C1 segment of cervical spinal cord (tissue), 14 donors: ENCODE data around the gene LINC00237.

ENCODE experiments used
- DNase-seq, 14 donors: peaks; one replicate each; lab custom pipeline; 2025; lab: John Stamatoyannopoulos, UW

Gene LINC00237

DNA sequence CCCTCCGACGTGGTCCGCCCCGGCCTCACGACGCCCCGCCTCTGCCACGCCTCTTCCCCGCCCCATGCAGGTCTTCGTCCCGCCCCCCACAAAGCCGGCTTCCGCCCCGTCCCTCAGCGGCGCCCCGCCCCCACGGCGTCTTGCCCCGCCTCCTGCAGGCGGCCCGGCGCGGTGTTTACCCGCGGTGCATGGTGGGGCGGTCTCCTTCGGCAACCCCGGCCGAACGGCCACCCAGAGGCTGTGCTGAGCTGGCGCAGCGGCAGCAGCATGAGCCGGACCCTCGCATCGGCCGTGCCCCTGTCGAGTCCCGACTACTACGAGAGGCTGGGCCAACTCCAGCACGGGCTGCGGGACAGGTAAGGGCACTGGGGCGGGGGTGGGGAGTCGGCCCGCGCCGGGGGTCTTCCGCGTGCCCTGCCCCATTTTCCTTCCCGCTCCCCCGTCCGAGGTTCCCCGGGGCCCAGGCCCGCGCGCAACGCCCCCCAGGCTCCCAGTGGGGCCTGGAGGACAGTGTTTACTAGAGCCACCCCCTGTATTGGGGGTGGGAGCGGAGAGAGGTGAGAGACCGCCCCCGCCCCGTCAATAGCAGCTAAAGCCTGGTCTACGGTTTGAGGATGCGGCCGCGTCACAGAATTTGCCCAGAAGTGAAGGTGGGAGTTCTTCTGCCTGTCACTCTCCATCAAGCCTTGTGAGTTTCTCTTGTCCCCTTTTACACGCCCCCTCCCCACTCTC is 19.9 kb upstream of the LINC00237 start, which contains the start of gene KIZ:
TSS of gene KIZ (plus strand) at position 234 of the 732 bp plus-strand sequence. CDS start at position 268, 34 bp downstream.
- peak; percentile 64 to 96 (median 93) for DNase-seq

GRCh38 chr20:21125072-21125848 is 19.1 kb upstream of the LINC00237 start:
- peak in 5 of 14 donors; percentile 51 to 84 (median 62) for DNase-seq

GRCh38 chr20:21124190-21124589 is 18.0 kb upstream of the LINC00237 start:
- no peak for DNase-seq

GRCh38 chr20:21118782-21119181 is 12.6 kb upstream of the LINC00237 start:
- DNase-seq = no peak

- DNase-seq = no peak
Observed at GRCh38 chr20:21118138-21118537, 12.0 kb upstream of the LINC00237 start.

DNA sequence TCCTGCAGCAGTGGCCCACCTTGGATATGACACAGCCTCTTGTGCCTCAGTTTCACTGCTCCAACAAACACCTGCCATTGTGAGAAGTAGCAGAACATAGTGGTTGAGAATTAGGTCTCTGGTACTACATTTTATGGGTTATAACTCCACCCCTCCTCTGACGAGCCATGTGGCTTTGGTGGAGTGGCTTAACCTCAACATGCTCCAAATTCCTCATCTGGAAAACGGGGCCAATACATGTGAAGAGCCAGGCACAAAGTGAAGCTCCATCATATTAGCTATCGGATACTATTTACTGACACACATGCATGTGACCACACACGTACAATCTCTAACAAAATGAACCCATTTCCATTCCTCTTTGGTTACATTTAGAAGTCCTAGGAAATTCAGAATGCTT is 11.4 kb upstream of the LINC00237 start:
- no peak for DNase-seq

DNA sequence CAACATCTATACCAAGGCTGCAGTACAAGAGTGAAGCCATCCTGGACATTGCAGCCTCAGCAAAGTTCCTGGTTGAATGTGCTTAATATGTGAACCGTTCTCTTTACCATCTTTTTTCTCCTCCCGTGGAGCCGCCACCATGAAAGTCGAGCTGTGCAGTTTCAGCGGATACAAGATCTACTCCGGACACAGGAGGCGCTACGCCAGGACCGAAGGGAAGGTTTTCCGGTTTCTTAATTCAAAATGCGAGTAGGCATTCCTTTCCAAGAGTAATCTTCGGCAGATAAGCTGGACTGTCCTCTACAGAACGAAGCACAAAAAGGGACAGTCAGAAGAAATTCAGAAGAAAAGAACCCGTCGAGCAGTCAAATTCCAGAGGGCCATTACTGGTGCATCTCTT is 8.4 kb upstream of the LINC00237 start:
- DNase-seq = no peak

- no peak for DNase-seq
Observed at GRCh38 chr20:21113697-21114096, 7.5 kb upstream of the LINC00237 start.

- DNase-seq = no peak
Observed at GRCh38 chr20:21111416-21111815, 5.3 kb upstream of the LINC00237 start.

- no peak for DNase-seq
Observed at GRCh38 chr20:21110811-21111210, 4.7 kb upstream of the LINC00237 start.

DNA sequence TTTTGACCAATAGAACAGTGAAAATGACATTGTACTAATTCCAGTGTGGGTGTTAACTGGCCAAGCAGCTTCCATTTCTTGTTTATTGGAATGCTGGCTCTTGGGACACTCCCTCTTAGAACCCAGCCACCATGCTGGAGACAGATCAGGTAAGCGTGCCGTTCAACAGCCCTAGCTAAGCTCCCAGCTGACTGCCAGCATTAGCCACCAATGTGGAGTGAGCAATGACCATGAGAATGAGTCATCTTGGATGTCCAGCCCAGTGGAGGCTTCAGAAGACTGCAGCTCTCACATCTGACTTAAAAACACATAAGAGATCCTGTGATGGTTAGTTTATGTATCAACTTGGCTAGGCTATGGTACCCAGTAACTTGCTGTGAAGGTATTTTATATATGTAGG is 3.0 kb upstream of the LINC00237 start:
- no peak for DNase-seq

GRCh38 chr20:21105429-21106170 is 558 bp downstream of the LINC00237 start:
- no peak for DNase-seq

- no peak for DNase-seq
Observed at GRCh38 chr20:21104921-21105320, 1.2 kb downstream of the LINC00237 start.

DNA sequence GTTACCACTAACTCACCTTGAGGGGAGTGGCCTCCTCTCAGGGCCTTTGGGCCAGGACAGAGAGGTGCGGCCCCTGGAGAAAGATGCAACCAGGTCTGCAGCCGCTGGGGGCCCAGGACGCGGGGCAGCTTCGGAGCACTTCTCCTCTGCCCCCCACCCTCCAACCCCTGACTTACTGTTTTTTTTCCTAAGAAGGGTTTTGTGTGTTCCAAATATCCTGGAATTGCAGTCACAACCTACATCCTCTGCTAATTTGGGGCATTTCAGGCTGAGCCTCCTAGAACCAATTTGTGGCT is 1.7 kb downstream of the LINC00237 start:
- no peak for DNase-seq

- DNase-seq = no peak
Observed at GRCh38 chr20:21103582-21104465, 2.3 kb downstream of the LINC00237 start.

DNA sequence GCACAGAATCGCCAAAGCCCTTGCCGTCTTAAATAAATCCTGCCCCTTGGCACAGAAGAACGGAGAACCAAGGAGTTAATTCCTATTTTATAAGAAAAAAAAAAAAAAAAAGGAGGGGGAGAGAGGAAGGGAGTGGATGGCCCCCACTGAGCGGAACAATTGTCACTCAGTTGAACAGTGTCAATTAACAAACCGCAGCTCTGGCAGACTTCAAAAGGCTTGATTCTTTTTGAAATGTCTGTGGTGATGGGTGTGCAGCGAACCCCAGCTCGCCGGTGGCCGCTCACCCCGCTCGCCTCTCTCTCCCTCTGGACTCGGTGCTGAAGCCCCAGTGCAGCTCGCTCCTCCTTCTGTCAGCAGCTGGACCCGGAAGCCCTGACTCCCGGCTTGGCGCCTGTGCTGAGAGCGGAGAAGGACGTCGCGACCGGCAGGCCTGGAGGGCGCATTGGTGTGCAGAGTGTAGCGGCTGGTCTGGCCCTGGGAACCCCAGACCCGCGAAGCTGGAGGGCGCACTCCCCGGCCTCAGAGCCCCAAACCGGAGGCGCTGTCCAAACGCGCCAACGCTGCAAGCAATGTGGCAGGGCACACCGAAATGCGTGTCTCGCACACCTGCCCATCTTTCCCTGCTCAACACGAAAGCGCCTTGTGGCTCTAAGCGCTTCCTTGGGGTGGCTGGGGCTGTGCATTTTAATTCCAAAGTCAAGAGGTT is 3.4 kb downstream of the LINC00237 start:
- DNase-seq = peak in 11 of 14 donors; percentile 25 to 64 (median 47)

DNA sequence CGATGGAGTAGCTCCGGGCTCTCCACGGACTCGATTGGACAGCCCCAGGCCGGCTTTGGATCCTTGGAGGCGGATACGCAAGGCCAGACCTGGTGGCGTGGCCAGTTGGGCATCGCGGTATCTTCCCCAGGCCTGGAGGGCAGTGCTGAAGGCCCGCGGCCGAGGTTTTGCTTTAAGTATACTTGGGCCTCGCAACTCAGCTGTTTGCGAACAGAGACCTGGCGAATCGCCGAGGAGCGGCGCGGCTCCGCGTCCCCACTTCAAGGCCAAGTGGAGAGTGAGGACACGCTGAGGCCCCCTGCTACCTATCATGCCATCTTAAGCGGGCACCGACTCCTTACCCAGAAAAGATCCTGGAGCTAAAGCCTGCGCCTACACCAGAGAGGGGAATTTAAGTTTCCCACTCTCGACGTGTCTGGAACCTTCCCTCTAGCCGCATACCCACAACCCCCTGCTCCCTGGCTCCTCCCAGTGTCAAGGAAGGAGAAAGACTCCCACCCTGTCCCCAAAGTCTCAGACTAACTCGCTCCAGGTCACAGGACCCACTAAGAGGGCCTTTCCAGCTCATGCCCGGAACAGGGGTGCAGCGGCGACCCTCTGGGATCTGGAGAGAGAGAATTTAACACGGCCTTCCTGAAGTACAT is 4.1 kb downstream of the LINC00237 start:
- peak in 11 of 14 donors; percentile 40 to 75 (median 50) for DNase-seq

DNA sequence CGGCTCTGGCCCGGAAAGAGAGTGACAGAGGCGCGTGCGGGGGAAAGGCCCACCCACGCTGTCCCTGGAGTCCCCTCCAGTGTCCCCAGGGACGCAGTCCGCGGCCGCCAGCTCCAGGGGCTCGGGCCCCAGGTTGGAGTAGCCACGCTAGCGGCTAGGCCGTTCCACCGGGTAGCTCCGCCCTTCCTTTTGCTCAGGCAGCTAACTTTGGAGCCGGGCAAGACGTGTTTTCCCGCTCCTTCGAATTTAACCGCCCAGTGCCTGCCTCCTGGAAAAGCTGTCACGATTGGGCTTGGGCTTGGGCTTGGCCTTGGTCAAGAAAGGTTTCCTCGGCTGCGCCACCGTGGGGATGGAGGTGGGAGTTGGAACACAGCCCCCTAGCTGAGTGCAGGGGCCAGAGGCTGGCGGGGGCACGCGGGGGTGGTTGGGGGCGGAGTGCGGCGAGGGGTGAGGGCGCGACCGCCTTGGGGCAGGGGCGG is 4.7 kb downstream of the LINC00237 start:
- peak in 6 of 14 donors; percentile 39 to 69 (median 52) for DNase-seq

- peak in 4 of 14 donors; percentile 45 to 66 (median 56) for DNase-seq
Observed at GRCh38 chr20:21100578-21101452, 5.3 kb downstream of the LINC00237 start.
